Neural cell (in vitro differentiated cells): ENCODE results near the gene APOL6. TPM values are rescaled to one million over a fixed set of nuclear protein-coding genes. Genes with fewer than 3 reads are reported as not detected.

Experiments
- H2AFZ ChIP-seq: fragments of 200-600, 300-800 bp; sonication (generic), shearing (Covaris generic); 2 replicates; pipeline ENCODE4 v1.6.0; 2014; ENCODE audit warnings: low read depth, mild to moderate bottlenecking, antibody characterized with exemption, low read length, moderate library complexity
- H3F3A ChIP-seq: fragments of 200-600 bp; shearing (Covaris generic); 2 replicates; pipeline ENCODE4 v1.6.1; 2016; ENCODE audit warnings: mild to moderate bottlenecking, moderate library complexity, mixed read lengths, antibody characterized with exemption, low read length; ENCODE audit not compliant: insufficient read depth, poor library complexity, severe bottlenecking
- H3K27ac ChIP-seq: fragments of 200-600, 300-800 bp; sonication (generic), shearing (Covaris generic); 2 replicates; pipeline ENCODE4 v1.5.1; 2014; ENCODE audit warnings: mild to moderate bottlenecking, low read length, moderate library complexity
- H3K27me3 ChIP-seq: fragments of 300-800, 200-600 bp; sonication (generic), shearing (Covaris generic); 2 replicates; pipeline ENCODE4 v1.6.0; 2014; ENCODE audit warnings: mild to moderate bottlenecking, low read depth, low read length, moderate library complexity; ENCODE audit not compliant: insufficient read depth
- H3K36me3 ChIP-seq: fragments of 300-800, 200-600 bp; sonication (generic), shearing (Covaris generic); 2 replicates; pipeline ENCODE4 v1.5.1; 2014; ENCODE audit warnings: mild to moderate bottlenecking, antibody characterized with exemption, low read length, moderate library complexity; ENCODE audit not compliant: insufficient read depth
- H3K4me2 ChIP-seq: fragments of 300-800, 200-600 bp; sonication (generic), shearing (Covaris generic); 2 replicates; pipeline ENCODE4 v1.6.0; 2014; ENCODE audit warnings: mild to moderate bottlenecking, low read length
- H3K4me3 ChIP-seq: fragments of 300-800, 200-600 bp; sonication (generic), shearing (Covaris generic); 2 replicates; pipeline ENCODE4 v1.5.1; 2014; ENCODE audit warnings: mild to moderate bottlenecking, low read length, moderate library complexity
- H3K79me2 ChIP-seq: fragments of 200-600 bp; shearing (Covaris generic); replicated peaks from 2 replicates; pipeline ENCODE4 v1.6.0; 2014; ENCODE audit warnings: mild to moderate bottlenecking, low read length, moderate library complexity; ENCODE audit not compliant: insufficient read depth
- H3K9ac ChIP-seq: fragments of 300-800, 200-600 bp; sonication (generic), shearing (Covaris generic); 2 replicates; pipeline ENCODE4 v1.6.1; 2016; ENCODE audit warnings: mild to moderate bottlenecking, low read length, mixed read lengths
- H3K9me2 ChIP-seq: fragments of 200-600 bp; shearing (Covaris generic); 2 replicates; pipeline ENCODE4 v1.6.1; 2016; ENCODE audit warnings: mild to moderate bottlenecking, low read length, mixed read lengths; ENCODE audit not compliant: insufficient read depth
- H3K9me3 ChIP-seq: fragments of 200-600, 300-800 bp; sonication (generic), shearing (Covaris generic); 2 replicates; pipeline ENCODE4 v1.6.1; 2016; ENCODE audit warnings: mild to moderate bottlenecking, mixed run types, low read length, moderate library complexity, mixed read lengths
- H4K20me1 ChIP-seq: fragments of 200-600 bp; shearing (Covaris generic); 2 replicates; pipeline ENCODE4 v1.6.1; 2016; ENCODE audit warnings: mild to moderate bottlenecking, mixed run types; ENCODE audit not compliant: insufficient read depth
- CTCF ChIP-seq: fragments of 450-650 bp; IDR thresholded peaks from 2 replicates; pipeline ENCODE4 v1.5.1; 2014; ENCODE audit warnings: antibody characterized with exemption, mild to moderate bottlenecking, moderate library complexity; ENCODE audit not compliant: poor library complexity, severe bottlenecking
- EP300 ChIP-seq: fragments of 450-650 bp; conservative IDR thresholded peaks from 2 replicates; pipeline ENCODE4 v1.6.1; 2014; ENCODE audit warnings: antibody characterized with exemption, mild to moderate bottlenecking, moderate library complexity; ENCODE audit not compliant: poor library complexity, severe bottlenecking
- EZH2 ChIP-seq: fragments of 200-600, 300-800 bp; shearing (Covaris generic), sonication (generic); IDR thresholded peaks from 2 replicates; pipeline ENCODE4 v1.6.1; 2014; ENCODE audit warnings: antibody characterized with exemption, low read length, borderline replicate concordance, mild to moderate bottlenecking; ENCODE audit not compliant: insufficient read depth, poor library complexity, severe bottlenecking
- MXI1 ChIP-seq: fragments of 450-650 bp; conservative IDR thresholded peaks from 2 replicates; pipeline ENCODE4 v1.6.1; 2014; ENCODE audit warnings: antibody characterized with exemption, mild to moderate bottlenecking; ENCODE audit not compliant: poor library complexity, severe bottlenecking
- POLR2AphosphoS5 ChIP-seq: IDR thresholded peaks from 2 replicates; pipeline ENCODE4 v1.6.1; 2012
- RAD21 ChIP-seq: fragments of 450-650 bp; conservative IDR thresholded peaks from 2 replicates; pipeline ENCODE4 v1.6.1; 2014; ENCODE audit warnings: antibody characterized with exemption, mild to moderate bottlenecking, moderate library complexity
- REST ChIP-seq: IDR thresholded peaks from 2 replicates; pipeline ENCODE4 v1.6.1; 2012; ENCODE audit warnings: borderline replicate concordance
- SMC3 ChIP-seq: fragments of 450-650 bp; conservative IDR thresholded peaks from 2 replicates; pipeline ENCODE4 v1.6.1; 2014; ENCODE audit warnings: antibody characterized with exemption, mild to moderate bottlenecking, moderate library complexity; ENCODE audit not compliant: poor library complexity
- polyA plus RNA-seq: library from polyadenylated mRNA; depleted of rRNA; stranded (reverse); fragments of >200 nt; gene quantifications from 2 replicates; pipeline ENCODE4 v1.2.3, GENCODE V29; 2014

Gene APOL6
- polyA plus RNA-seq, 1 donor from 2014 or later, result not detected

- Histone ChIP-seq H3K4me2 (no peak overlapping the region), H3K9ac (no peak overlapping the region), H3K27ac (no peak overlapping the region), H2AFZ (no peak overlapping the region), H3K79me2 (no peaks in the 10 kb centered on the region), H3K36me3 (no peaks in the 10 kb centered on the region), H3K9me3 (no peaks in the 10 kb centered on the region), H3K9me2 (no peaks in the 10 kb centered on the region), H3K4me3 (no peak overlapping the region), H3K27me3 (no peaks in the 10 kb centered on the region), H4K20me1 (no peaks in the 10 kb centered on the region), H3F3A (no peaks in the 10 kb centered on the region)
- TF ChIP-seq REST (no peak), RAD21 (no peak), CTCF (no peak), SMC3 (no peak), EZH2 (no peak), EP300 (no peak)
These were observed 33.3 kb downstream of the APOL6 start for GRCh38 chr22:35681454-35682052.

- no peak overlapping the region for H3K4me3 ChIP-seq
- H3K9me2 ChIP-seq, result no peaks in the 10 kb centered on the region
- no peaks in the 10 kb centered on the region for H3K36me3 ChIP-seq
- H2AFZ ChIP-seq, result no peak overlapping the region
- no peaks in the 10 kb centered on the region for H4K20me1 ChIP-seq
- no peak overlapping the region for H3K4me2 ChIP-seq
- TF ChIP-seq POLR2AphosphoS5 (no peak), SMC3 (no peak), REST (no peak), RAD21 (no peak), EZH2 (no peak), MXI1 (no peak), CTCF (no peak)
- no peaks in the 10 kb centered on the region for H3K9me3 ChIP-seq
- no peak overlapping the region for H3K27ac ChIP-seq
- H3K79me2 ChIP-seq, result no peaks in the 10 kb centered on the region
- H3K9ac ChIP-seq, result no peak overlapping the region
- H3F3A ChIP-seq, result no peaks in the 10 kb centered on the region
- no peaks in the 10 kb centered on the region for H3K27me3 ChIP-seq
These were observed 35.3 kb downstream of the APOL6 start for GRCh38 chr22:35683560-35683959.
